Trophoblast cell (in vitro differentiated cells and primary cell): ENCODE data around the gene PBX1.

ENCODE experiments used
- DNase-seq, 2 donors: peaks; one replicate each; pipeline ENCODE4 v3.0.0-alpha.2; 2016
- H2AFZ ChIP-seq: 2 replicates; pipeline ENCODE4 v1.6.1; 2013; ENCODE audit warnings: low read length, moderate library complexity, mild to moderate bottlenecking; ENCODE audit not compliant: insufficient read depth, poor library complexity
- H2AK5ac ChIP-seq: 2 replicates; pipeline ENCODE4 v1.6.1; 2013; ENCODE audit warnings: mild to moderate bottlenecking, low read length
- H2BK120ac ChIP-seq: 2 replicates; pipeline ENCODE4 v1.6.1; 2013; ENCODE audit warnings: low read length, mild to moderate bottlenecking, moderate library complexity; ENCODE audit not compliant: insufficient read depth, poor library complexity
- H2BK12ac ChIP-seq: 2 replicates; pipeline ENCODE4 v1.6.1; 2013; ENCODE audit warnings: mild to moderate bottlenecking, low read length, moderate library complexity
- H2BK5ac ChIP-seq: 2 replicates; pipeline ENCODE4 v1.6.1; 2013; ENCODE audit warnings: low read length, low read depth, moderate library complexity, mild to moderate bottlenecking; ENCODE audit not compliant: poor library complexity
- H3K14ac ChIP-seq: 2 replicates; pipeline ENCODE4 v1.6.1; 2013; ENCODE audit warnings: mild to moderate bottlenecking, low read length
- H3K18ac ChIP-seq: 2 replicates; pipeline ENCODE4 v1.6.1; 2013; ENCODE audit warnings: mild to moderate bottlenecking, low read length
- H3K23ac ChIP-seq: 2 replicates; pipeline ENCODE4 v1.6.1; 2013; ENCODE audit warnings: low read length
- H3K27ac ChIP-seq: 2 replicates; pipeline ENCODE4 v1.5.1; 2013; ENCODE audit warnings: low read depth, mild to moderate bottlenecking, inconsistent platforms, low read length, moderate library complexity
- H3K27me3 ChIP-seq: 2 replicates; pipeline ENCODE4 v1.6.1; 2013; ENCODE audit warnings: inconsistent platforms, mild to moderate bottlenecking, low read length, moderate library complexity; ENCODE audit not compliant: insufficient read depth
- H3K36me3 ChIP-seq, 2 experiments: 1 replicate in 1 of 2; 2 replicates in 1 of 2; pipeline ENCODE4 v1.6.1; 2013; ENCODE audit warnings: low read length in 2 of 2, mild to moderate bottlenecking in 2 of 2, moderate library complexity in 1 of 2; ENCODE audit not compliant: insufficient read depth in 2 of 2, control insufficient read depth in 1 of 2
- H3K4ac ChIP-seq: 2 replicates; pipeline ENCODE4 v1.6.1; 2013; ENCODE audit warnings: low read depth, mild to moderate bottlenecking, low read length, moderate library complexity
- H3K4me1 ChIP-seq, 2 experiments: 1 replicate in 1 of 2; 2 replicates in 1 of 2; pipeline ENCODE4 v1.6.1; 2013; ENCODE audit warnings: low read length in 2 of 2, mild to moderate bottlenecking in 2 of 2, moderate library complexity in 1 of 2; ENCODE audit not compliant: insufficient read depth in 2 of 2, control insufficient read depth in 1 of 2
- H3K4me2 ChIP-seq: 2 replicates; pipeline ENCODE4 v1.6.1; 2013; ENCODE audit warnings: inconsistent platforms, mild to moderate bottlenecking, low read length, moderate library complexity
- H3K4me3 ChIP-seq: 2 replicates; pipeline ENCODE4 v1.5.1; 2013; ENCODE audit warnings: mild to moderate bottlenecking, low read depth, low read length, inconsistent platforms
- H3K79me1 ChIP-seq: one replicate; pipeline ENCODE4 v1.6.1; 2013; ENCODE audit warnings: low read length
- H3K79me2 ChIP-seq: 2 replicates; pipeline ENCODE4 v1.6.1; 2013; ENCODE audit warnings: low read length, mild to moderate bottlenecking; ENCODE audit not compliant: control insufficient read depth, insufficient read depth, poor library complexity
- H3K9ac ChIP-seq: 2 replicates; pipeline ENCODE4 v1.6.1; 2013; ENCODE audit warnings: mild to moderate bottlenecking, low read length
- H3K9me3 ChIP-seq: 2 replicates; pipeline ENCODE4 v1.6.1; 2013; ENCODE audit warnings: low read depth, mild to moderate bottlenecking, control low read depth, inconsistent platforms, low read length; ENCODE audit not compliant: insufficient read depth
- H4K12ac ChIP-seq: 2 replicates; pipeline ENCODE4 v1.6.1; 2013; ENCODE audit warnings: low read depth, mild to moderate bottlenecking, low read length, moderate library complexity
- H4K8ac ChIP-seq: 2 replicates; pipeline ENCODE4 v1.6.1; 2013; ENCODE audit warnings: low read depth, mild to moderate bottlenecking, low read length, moderate library complexity
- H4K91ac ChIP-seq: one replicate; pipeline ENCODE4 v1.6.1; 2013; ENCODE audit warnings: low read depth, mild to moderate bottlenecking, low read length, moderate library complexity
- WGBS: extraction: QIAGEN DNeasy Blood & Tissue Kit; methylation state at CpG from one replicate; pipeline ENCODE4 v1.1.7; 2013; ENCODE audit warnings: missing lambda C conversion rate; ENCODE audit not compliant: insufficient read length, insufficient coverage; ENCODE audit errors: extremely low coverage; 5-methylcytosine and 5-hydroxymethylcytosine counted together

PBX1 gene

GRCh38 chr1:164623805-164624204, 64.8 kb downstream of the PBX1 start:
- no peaks in the 10 kb centered on the region for H3K9me3 ChIP-seq
- no peak overlapping the region for H2AFZ ChIP-seq
- whole genome bisulfite sequencing = no CpG with 5 or more reads among the region's 1 CpG
- no peak overlapping the region for H4K8ac ChIP-seq
- DNase-seq = no peak
- no peak overlapping the region for H2AK5ac ChIP-seq
- H2BK120ac ChIP-seq = no peak overlapping the region
- no peak overlapping the region for H3K27ac ChIP-seq
- H3K23ac ChIP-seq = no peak overlapping the region
- no peak overlapping the region for H3K4me2 ChIP-seq
- no peak overlapping the region for H2BK5ac ChIP-seq
- peaks cover 0 to 10% of the 10 kb centered on the region in 2 experiments for H3K4me1 ChIP-seq
- H3K14ac ChIP-seq = no peak overlapping the region
- no peak overlapping the region for H3K9ac ChIP-seq
- no peaks in the 10 kb centered on the region for H3K27me3 ChIP-seq
- H3K36me3 ChIP-seq = peaks cover 2 to 7% of the 10 kb centered on the region in 2 experiments
- no peak overlapping the region for H4K12ac ChIP-seq
- H3K4ac ChIP-seq = no peak overlapping the region
- no peak overlapping the region for H2BK12ac ChIP-seq
- peaks cover 2% of the 10 kb centered on the region for H3K79me1 ChIP-seq
- peaks cover 3% of the 10 kb centered on the region for H3K79me2 ChIP-seq
- H4K91ac ChIP-seq = no peak overlapping the region
- no peak overlapping the region for H3K4me3 ChIP-seq
- H3K18ac ChIP-seq = no peak overlapping the region

- peaks cover 0 to 5% of the 10 kb centered on the region in 2 experiments for H3K4me1 ChIP-seq
- H3K4me3 ChIP-seq = no peak overlapping the region
- no peak overlapping the region for H3K4me2 ChIP-seq
- H2BK12ac ChIP-seq = no peak overlapping the region
- H3K18ac ChIP-seq = no peak overlapping the region
- peaks cover 2 to 8% of the 10 kb centered on the region in 2 experiments for H3K36me3 ChIP-seq
- H4K12ac ChIP-seq = no peak overlapping the region
- no CpG with 5 or more reads among the region's 1 CpG for WGBS
- peaks cover under 1% of the 10 kb centered on the region for H3K79me1 ChIP-seq
- H3K9ac ChIP-seq = no peak overlapping the region
- H3K79me2 ChIP-seq = peaks cover 4% of the 10 kb centered on the region
- H4K8ac ChIP-seq = no peak overlapping the region
- no peak overlapping the region for H2BK5ac ChIP-seq
- no peak overlapping the region for H3K14ac ChIP-seq
- H3K4ac ChIP-seq = no peak overlapping the region
- no peaks in the 10 kb centered on the region for H3K27me3 ChIP-seq
- no peak overlapping the region for H4K91ac ChIP-seq
- no peak overlapping the region for H2BK120ac ChIP-seq
- H3K9me3 ChIP-seq = no peaks in the 10 kb centered on the region
- peak in 1 of 2 donors; percentile 56 for DNase-seq
- no peak overlapping the region for H3K23ac ChIP-seq
- no peak overlapping the region for H2AFZ ChIP-seq
- no peak overlapping the region for H2AK5ac ChIP-seq
- no peak overlapping the region for H3K27ac ChIP-seq
Observed at GRCh38 chr1:164624400-164624799, 65.4 kb downstream of the PBX1 start.

GRCh38 chr1:164625004-164625617, 66.1 kb downstream of the PBX1 start:
- Histone ChIP-seq H3K27me3 (no peaks in the 10 kb centered on the region), H2AFZ (no peak overlapping the region), H2BK12ac (no peak overlapping the region), H3K36me3 (peaks cover 2 to 8% of the 10 kb centered on the region in 2 experiments), H3K14ac (no peak overlapping the region), H4K12ac (no peak overlapping the region), H2BK120ac (no peak overlapping the region), H4K91ac (no peak overlapping the region), H3K4me3 (no peak overlapping the region), H3K23ac (no peak overlapping the region), H3K18ac (no peak overlapping the region), H3K4ac (no peak overlapping the region), H3K4me2 (no peak overlapping the region), H3K27ac (no peak overlapping the region), H3K9ac (no peak overlapping the region), H2AK5ac (no peak overlapping the region), H3K9me3 (no peaks in the 10 kb centered on the region), H3K79me2 (peaks cover 4% of the 10 kb centered on the region), H2BK5ac (no peak overlapping the region), H3K79me1 (no peaks in the 10 kb centered on the region), H3K4me1 (peaks cover 0 to 4% of the 10 kb centered on the region in 2 experiments), H4K8ac (no peak overlapping the region)
- no peak for DNase-seq
- no CpG with 5 or more reads among the region's 7 CpGs for WGBS

DNA sequence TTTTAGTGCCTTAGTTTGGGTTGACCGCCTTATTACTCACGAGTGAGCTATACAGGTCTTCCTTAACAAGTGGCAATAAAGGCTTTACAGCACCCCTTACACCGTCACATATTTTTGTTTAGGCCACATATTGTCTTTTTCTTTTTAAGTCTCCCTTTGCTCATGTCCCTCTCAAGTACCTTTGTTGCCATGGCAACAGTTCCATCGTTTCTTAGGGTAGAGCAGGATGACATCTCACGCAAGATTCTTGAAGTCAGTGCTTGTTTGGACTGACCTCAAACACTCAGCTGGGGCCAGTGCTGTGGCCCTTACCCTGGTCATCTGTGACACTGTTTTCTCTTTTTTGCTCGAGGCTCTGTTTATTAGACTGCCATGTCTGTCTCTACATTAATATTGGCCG, 69.8 kb downstream of the PBX1 start:
- Histone ChIP-seq H3K14ac (no peak overlapping the region), H3K79me2 (peaks cover 2% of the 10 kb centered on the region), H3K36me3 (peaks cover 2 to 6% of the 10 kb centered on the region in 2 experiments), H3K4me2 (no peak overlapping the region), H2BK120ac (no peak overlapping the region), H3K4ac (no peak overlapping the region), H3K4me1 (peaks cover 0 to 2% of the 10 kb centered on the region in 2 experiments), H4K91ac (no peak overlapping the region), H2BK5ac (no peak overlapping the region), H3K79me1 (no peaks in the 10 kb centered on the region), H3K27me3 (no peaks in the 10 kb centered on the region), H3K9ac (no peak overlapping the region), H4K12ac (no peak overlapping the region), H2AK5ac (no peak overlapping the region), H3K27ac (no peak overlapping the region), H3K23ac (no peak overlapping the region), H3K4me3 (no peak overlapping the region), H2AFZ (no peak overlapping the region), H3K18ac (no peak overlapping the region), H2BK12ac (no peak overlapping the region), H4K8ac (no peak overlapping the region), H3K9me3 (no peaks in the 10 kb centered on the region)
- no CpG with 5 or more reads among the region's 7 CpGs for WGBS
- no peak for DNase-seq
